GM18517 (cell line): ENCODE data around the gene P3H1.
"Not testable (repeated sequence)": the region's sequence is repeated elsewhere in the genome, so short reads cannot be mapped to it uniquely, and the experiment has no call there.

Experiments
- ATAC-seq: cut with Tn5 transposase; IDR thresholded peaks from one replicate; pipeline ENCODE4 v1.9.1; 2021; ENCODE audit warnings: mild to moderate bottlenecking, moderate library complexity; ENCODE audit not compliant: unreplicated experiment

The P3H1 gene

DNA sequence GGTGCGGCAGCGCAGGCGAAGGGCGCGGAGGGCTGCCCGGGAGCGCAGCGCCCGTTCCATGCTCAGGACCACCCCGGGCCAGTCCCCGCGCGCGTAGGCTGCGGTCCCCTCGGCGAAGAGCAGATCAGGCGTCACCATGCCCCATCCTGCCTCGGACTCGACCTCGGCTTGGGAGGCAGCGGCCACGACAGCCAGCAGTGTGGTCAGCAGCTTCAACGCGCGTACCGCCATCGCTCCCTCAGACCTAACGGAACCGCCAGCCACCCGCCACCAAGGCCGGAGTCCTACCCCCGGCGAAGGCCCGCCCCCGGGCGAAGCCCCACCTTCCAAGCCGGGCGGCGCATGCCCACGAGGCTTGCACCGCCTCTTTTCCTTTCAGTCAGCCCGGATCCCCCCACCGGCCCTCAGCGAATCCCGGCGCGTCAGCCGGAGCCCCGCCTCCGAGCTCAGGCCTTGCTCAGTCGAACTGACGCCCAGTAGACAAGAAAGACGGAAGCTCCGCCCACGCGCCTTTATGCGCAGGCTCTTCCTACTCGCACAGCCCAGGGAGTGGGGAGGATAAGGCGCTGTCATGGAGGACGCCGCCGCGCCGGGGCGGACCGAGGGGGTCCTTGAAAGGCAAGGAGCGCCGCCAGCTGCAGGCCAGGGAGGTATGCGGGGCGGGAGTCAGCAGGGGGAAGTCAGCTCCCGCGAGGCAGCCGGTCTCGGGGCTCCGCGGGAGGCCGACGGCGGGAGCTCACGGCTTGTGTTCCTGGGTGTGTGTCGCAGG lies at the start of gene P3H1, which contains the start of gene C1orf50:
Gene P3H1 (minus strand): TSS at position 288 of the 769 bp plus-strand sequence. CDS start 57 bp downstream, at position 231.
Gene C1orf50 (plus strand): TSS at position 509 of the 769 bp plus-strand sequence. CDS start 63 bp downstream, at position 572.
- ATAC-seq = peak; percentile 90

GRCh38 chr1:42815941-42816584 lies 49.2 kb upstream of the P3H1 start:
- ATAC-seq = peak; percentile 16

- ATAC-seq = not testable (repeated sequence)
Measured at GRCh38 chr1:42814815-42815214, 48.0 kb upstream of the P3H1 start.

DNA sequence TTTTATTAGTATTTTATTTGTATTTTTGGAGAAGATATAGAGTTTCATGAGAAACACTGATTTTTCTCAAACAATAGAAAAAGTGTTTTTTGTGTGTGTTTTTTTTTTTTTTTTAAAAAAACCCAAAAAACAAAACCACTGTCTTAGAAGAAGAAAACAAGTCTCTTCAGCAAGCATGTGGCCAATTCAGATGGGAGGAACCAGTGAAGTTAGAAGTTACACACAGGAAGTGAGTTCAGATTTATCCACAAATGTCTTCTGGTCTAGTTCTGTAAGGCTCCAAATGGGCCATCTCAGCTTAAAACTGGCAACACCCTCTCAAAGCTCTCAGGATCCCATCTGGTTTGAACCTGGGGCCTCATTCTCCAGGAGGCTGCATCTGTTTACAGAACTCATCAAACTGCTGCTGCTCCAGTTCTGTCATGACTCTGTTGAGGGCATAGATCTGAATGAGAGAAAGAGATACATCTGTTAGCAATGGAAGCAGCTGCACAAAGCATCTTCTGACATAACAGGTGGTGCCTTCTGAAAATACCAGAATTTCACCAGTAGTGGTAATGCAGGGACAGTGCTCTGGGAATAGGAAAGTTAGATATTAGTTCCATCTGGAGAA lies 40.3 kb upstream of the P3H1 start:
- no peak for ATAC-seq

- ATAC-seq = no peak
Measured at GRCh38 chr1:42806593-42806992, 39.8 kb upstream of the P3H1 start.

DNA sequence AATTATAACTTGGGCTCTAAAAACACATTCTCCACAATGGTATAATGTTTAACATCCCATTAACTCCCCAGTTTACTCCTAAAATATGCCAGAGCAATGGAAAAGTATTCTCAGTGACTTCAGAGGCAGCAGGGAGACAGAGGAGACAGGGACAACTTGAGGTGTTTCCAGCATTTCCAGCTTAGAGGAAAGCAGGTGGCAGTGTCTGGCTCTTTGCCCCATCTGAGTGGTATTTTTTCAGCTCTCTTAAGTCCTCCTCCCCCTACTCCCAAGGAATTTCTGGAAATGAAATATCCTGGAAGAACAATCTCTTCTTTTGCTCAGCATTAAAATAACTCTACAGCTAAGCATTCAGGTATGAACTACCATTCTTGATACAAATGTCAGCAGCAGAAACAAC lies 39.3 kb upstream of the P3H1 start:
- no peak for ATAC-seq

DNA sequence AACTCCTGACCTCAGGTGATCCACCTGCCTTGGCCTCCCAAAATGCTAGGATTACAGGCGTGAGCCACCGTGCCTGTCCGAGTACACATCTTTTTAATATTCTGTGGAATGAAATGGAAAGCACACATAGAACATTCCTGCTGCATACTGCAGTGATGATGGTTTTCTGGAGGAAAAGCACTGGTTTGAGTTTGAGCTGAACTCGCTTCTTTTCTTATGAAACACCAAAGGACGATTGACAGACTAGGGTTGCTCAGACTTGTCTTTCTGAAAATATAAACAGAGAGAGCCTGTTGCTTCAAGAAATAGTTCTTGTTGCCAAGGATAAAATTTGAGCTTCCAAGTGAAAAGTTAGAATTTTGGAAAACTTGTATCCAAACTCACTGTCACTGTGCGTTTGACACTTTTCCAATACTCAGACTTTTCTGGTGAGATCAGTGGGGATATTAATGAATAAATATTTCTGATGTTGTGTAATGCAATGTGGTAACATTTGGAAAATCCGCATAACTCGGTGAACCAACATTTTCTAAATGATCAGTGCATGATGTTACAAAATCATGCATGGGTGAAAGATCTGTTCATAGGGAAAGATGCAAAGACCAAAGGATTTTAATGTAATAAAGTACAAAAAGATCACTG lies 35.1 kb upstream of the P3H1 start:
- ATAC-seq = no peak

- no peak for ATAC-seq
Measured at GRCh38 chr1:42797979-42798378, 31.2 kb upstream of the P3H1 start.

DNA sequence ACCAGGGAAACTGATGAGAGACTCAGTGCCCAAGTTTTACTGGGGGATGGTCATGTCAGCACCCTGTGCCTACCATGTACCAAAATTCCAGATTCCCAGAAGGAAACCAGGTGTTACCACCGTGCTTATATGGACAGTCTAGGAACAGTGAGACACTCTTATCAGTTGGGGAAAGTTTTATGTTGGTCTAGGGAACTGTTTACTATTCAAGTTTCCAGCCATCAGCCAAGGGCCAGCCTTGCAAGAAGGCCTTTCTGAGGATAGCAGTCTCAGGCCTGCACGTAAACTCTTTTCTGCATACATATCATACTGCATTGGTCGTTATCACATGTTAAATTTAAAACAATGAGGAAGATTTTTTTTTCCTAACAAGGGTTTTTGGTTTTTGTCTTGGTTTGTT lies 30.6 kb upstream of the P3H1 start:
- no peak for ATAC-seq

DNA sequence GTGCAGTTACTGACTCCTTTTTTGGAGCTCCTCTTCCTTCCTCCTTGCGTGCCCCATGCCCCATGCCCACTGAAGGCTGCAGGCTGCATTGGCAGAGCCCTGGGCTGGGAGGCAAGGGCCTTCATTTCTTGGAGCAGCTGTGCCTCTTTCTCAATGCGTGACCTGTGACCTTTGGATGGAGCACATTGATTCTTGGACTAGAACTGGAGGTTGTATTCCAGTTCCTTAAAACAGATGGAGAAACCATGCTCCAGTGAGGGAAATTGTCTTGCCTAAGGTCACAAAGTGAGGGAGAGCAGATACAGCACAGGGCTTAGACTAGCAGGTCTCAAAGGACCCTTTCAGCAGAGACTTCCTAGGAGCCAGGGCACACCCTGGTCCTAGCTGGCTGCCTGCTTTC lies 27.0 kb upstream of the P3H1 start:
- no peak for ATAC-seq

- no peak for ATAC-seq
Measured at GRCh38 chr1:42788021-42788420, 21.2 kb upstream of the P3H1 start.

GRCh38 chr1:42786097-42786496 lies 19.3 kb upstream of the P3H1 start:
- no peak for ATAC-seq

GRCh38 chr1:42784946-42785693 lies 18.3 kb upstream of the P3H1 start, which contains the start of gene TMEM269:
TMEM269 (plus strand) TSS chr1:42784991; CDS start chr1:42789894, 4,903 bp downstream.
- ATAC-seq = no peak

- ATAC-seq = no peak
Measured at GRCh38 chr1:42784547-42784945, 17.7 kb upstream of the P3H1 start.

GRCh38 chr1:42783092-42783491 lies 16.3 kb upstream of the P3H1 start:
- ATAC-seq = no peak

DNA sequence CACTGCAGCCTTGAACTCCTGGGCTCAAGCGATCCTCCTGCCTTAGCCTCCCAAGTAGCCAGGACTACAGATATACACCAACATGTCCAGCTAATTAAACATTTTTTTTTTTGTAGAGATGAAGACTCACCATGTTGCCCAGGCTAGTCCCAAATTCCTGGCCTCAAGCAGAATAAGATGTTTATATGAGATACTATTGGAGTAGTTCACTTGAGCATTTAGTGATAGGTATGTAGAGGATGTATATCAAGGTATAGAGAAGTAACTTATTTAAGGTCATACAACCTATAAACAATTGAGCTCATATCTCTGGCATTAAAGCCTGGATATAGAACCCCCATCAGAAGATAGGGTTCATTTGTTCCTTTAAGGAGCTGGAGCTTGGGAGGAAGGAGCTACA lies 13.3 kb upstream of the P3H1 start:
- no peak for ATAC-seq

- no peak for ATAC-seq
Measured at GRCh38 chr1:42779725-42780124, 12.9 kb upstream of the P3H1 start.

DNA sequence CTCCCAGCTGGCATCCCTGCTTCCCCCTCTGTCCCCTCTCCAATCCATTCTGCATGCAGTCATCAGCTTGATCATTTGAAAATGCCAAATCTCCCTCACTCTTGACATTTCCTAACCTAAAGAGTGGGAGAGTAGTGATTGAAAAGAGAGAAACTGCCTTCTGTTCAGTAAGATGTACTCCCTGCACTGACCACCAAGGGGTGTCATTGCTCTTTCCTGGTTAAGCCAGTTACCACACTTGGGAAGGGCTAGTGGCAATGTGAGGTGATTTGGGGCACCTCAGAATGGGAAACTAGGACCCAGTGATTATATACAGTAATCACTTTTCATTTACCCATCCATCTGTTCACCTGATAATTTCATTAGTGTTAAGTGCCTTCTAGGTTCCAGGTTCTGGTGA lies 11.0 kb upstream of the P3H1 start:
- ATAC-seq = no peak

DNA sequence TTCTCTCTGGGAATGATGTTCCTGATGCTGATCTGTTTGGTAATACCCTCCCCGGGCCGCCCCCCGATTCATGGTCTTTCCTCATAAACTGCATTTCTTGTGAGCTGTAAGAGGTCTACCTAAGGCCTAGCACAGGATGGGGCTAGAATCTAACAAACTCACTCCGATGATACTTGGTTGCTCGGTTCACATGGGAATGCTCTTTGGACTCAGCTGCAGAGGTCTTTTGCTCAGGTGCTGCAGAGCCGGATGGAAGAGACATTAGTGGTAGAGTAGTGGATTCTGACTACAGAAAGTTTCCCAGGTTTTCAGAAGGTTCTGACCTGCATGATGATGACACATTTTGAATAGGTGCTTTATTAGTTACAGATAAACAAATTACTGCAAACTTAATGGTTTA lies 9.7 kb upstream of the P3H1 start:
- ATAC-seq = no peak

- ATAC-seq = no peak
Measured at GRCh38 chr1:42774928-42775526, 8.2 kb upstream of the P3H1 start.
